CD4-positive, CD25-positive, alpha-beta regulatory T cell (primary cell): Measurements from ENCODE around the gene MAN2A1. TPM values are rescaled to one million over a fixed set of nuclear protein-coding genes. Genes with fewer than 3 reads are reported as not detected.
"Not testable (repeated sequence)": the region's sequence is repeated elsewhere in the genome, so short reads cannot be mapped to it uniquely, and the experiment has no call there.

Experiments used
- ATAC-seq, 2 donors: fragments of 150-1000 bp; cut with Tn5 transposase; one replicate each; pipeline ENCODE4 v1.10.0; 2021; ENCODE audit warnings: low read depth in 2 of 2, moderate number of reproducible peaks in 2 of 2, moderate library complexity in 1 of 2
- DNase-seq, 3 donors: peaks; one replicate each; pipeline versions ENCODE4 v3.0.0 to v3.0.0-alpha.2; 2012 to 2022; ENCODE audit warnings: mixed read lengths in 1 of 3
- H3K27ac ChIP-seq: one replicate; pipeline ENCODE4 v1.7.0; 2013; ENCODE audit warnings: mild to moderate bottlenecking, low read length; ENCODE audit not compliant: insufficient read depth, poor library complexity, severe bottlenecking
- H3K27me3 ChIP-seq: one replicate; pipeline ENCODE4 v1.7.0; 2013; ENCODE audit warnings: low read length; ENCODE audit not compliant: control insufficient read depth, insufficient read depth
- H3K36me3 ChIP-seq: one replicate; pipeline ENCODE4 v1.7.0; 2013; ENCODE audit warnings: mild to moderate bottlenecking, low read length, moderate library complexity; ENCODE audit not compliant: control insufficient read depth, insufficient read depth
- H3K4me1 ChIP-seq: 2 replicates; pipeline ENCODE4 v1.7.0; 2013; ENCODE audit warnings: mild to moderate bottlenecking, low read length; ENCODE audit not compliant: insufficient read depth, control insufficient read depth, poor library complexity, severe bottlenecking
- H3K4me3 ChIP-seq: one replicate; pipeline ENCODE4 v1.7.0; 2013; ENCODE audit warnings: low read depth, mild to moderate bottlenecking, low read length, moderate library complexity
- H3K9me3 ChIP-seq, 2 experiments: 1 replicate in 1 of 2; 2 replicates in 1 of 2; pipeline ENCODE4 v1.7.0; 2013; ENCODE audit warnings: low read length in 2 of 2, mild to moderate bottlenecking in 1 of 2, moderate library complexity in 1 of 2; ENCODE audit not compliant: control insufficient read depth in 2 of 2
- H3K27ac Mint-ChIP-seq, 3 donors: one replicate each; pipeline ENCODE4 v1.8.0; 2020 to 2022; ENCODE audit warnings: mild to moderate bottlenecking in 3 of 3, mixed read lengths in 3 of 3, moderate library complexity in 2 of 3
- H3K27me3 Mint-ChIP-seq: one replicate; pipeline ENCODE4 v1.8.0; 2022; ENCODE audit warnings: mild to moderate bottlenecking, mixed read lengths
- H3K36me3 Mint-ChIP-seq: one replicate; pipeline ENCODE4 v1.8.0; 2020; ENCODE audit warnings: mixed read lengths
- H3K4me1 Mint-ChIP-seq, 4 donors: one replicate each; pipeline ENCODE4 v1.8.0; 2020 to 2022; ENCODE audit warnings: mixed read lengths in 4 of 4, mild to moderate bottlenecking in 1 of 4
- H3K4me3 Mint-ChIP-seq, 4 donors: one replicate each; pipeline ENCODE4 v1.8.0; 2020 to 2022; ENCODE audit warnings: mild to moderate bottlenecking in 4 of 4, mixed read lengths in 4 of 4, moderate library complexity in 3 of 4
- H3K9me3 Mint-ChIP-seq, 7 donors: one replicate each; pipeline ENCODE4 v1.8.0; 2020 to 2022; ENCODE audit warnings: mixed read lengths in 7 of 7, mild to moderate bottlenecking in 3 of 7, moderate library complexity in 2 of 7
- polyA plus RNA-seq, 4 donors: library from polyadenylated mRNA; unstranded; fragments of 300-500 nt; fragmentation: Illumina TruSeq; gene quantifications; one replicate each; pipeline ENCODE4 v1.2.3, GENCODE V29; 2021
- total RNA-seq: library from RNA; stranded (reverse); gene quantifications from one replicate; pipeline ENCODE4 v1.2.3, GENCODE V29; 2022

The MAN2A1 gene
- total and polyA plus RNA-seq, 5 donors from 2014 or later = 20.7 to 71.5 (median 21.3) TPM

DNA sequence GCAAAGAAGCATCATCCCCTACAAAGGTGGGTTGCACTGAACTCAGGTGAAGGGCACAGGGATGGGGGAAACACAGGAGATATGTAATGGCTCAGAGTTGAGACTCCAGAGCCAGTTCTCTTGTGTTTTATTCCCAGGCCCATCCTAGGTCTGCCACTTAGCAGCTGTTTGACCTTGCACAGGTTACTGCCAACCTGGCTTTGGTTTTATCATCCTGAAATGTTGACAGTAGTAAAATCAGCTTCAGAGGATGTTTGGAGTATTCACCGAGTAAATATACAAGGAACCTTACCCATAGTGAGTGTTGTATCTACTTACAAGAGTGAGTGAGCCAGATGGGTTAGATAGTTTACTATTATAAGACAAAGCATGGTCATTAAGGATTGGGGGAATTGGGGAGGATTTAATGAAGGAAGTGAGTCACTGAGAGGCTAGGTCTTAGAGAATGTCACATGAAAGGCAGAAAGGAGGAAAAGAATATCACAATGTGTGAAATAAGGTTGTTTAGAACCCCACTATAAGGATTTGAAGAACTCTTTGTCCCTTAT lies 141.3 kb downstream of the MAN2A1 start:
- Mint-ChIP-seq H3K36me3 (peaks cover 57% of the 10 kb centered on the region), H3K27me3 (no peaks in the 10 kb centered on the region), H3K9me3 (peaks cover 0 to 3% (median 0%) of the 10 kb centered on the region in 7 donors), H3K4me3 (no peak overlapping the region), H3K4me1 (peaks cover 2 to 16% (median 13%) of the 10 kb centered on the region in 4 donors), H3K27ac (peak overlapping the region in 1 of 3 donors; percentile 60)
- Histone ChIP-seq H3K4me1 (no peaks in the 10 kb centered on the region), H3K9me3 (no peaks in the 10 kb centered on the region), H3K27me3 (no peaks in the 10 kb centered on the region), H3K4me3 (no peak overlapping the region), H3K36me3 (peaks cover 29% of the 10 kb centered on the region), H3K27ac (no peak overlapping the region)
- no peak for ATAC-seq
- no peak for DNase-seq

DNA sequence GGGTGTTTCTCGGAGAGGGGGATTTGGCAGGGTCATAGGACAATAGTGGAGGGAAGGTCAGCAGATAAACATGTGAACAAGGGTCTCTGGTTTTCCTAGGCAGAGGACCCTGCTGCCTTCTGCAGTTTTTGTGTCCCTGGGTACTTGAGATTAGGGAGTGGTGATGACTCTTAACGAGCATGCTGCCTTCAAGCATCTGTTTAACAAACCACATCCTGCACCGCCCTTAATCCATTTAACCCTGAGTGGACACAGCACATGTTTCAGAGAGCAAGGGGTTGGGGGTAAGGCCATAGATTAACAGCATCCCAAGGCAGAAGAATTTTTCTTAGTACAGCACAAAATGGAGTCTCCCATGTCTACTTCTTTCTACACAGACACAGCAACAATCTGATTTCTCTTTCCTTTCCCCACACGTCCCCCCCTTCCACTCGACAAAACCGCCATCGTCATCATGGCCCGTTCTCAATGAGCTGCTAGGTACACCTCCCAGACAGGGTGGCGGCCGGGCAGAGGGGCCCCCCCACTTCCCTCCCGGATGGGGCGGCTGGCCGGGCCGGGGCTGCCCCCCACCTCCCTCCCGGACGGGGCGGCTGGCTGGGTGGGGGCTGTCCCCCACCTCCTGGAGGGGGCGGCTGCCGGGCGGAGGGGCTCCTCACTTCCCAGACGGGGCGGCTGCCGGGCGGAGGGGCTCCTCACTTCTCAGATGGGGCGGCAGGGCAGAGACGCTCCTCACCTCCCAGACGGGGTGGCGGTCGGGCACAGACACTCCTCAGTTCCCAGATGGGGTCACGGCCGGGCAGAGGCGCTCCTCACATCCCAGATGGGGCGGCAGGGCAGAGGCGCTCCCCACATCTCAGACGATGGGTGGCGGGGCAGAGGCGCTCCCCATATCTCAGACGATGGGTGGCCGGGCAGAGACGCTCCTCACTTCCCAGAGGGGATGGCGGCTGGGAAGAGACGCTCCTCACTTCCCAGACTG lies 142.8 kb downstream of the MAN2A1 start:
- H3K36me3 Mint-ChIP-seq = peaks cover 51% of the 10 kb centered on the region
- H3K4me3 Mint-ChIP-seq, DNase-seq, H3K4me1 ChIP-seq, H3K27me3 Mint-ChIP-seq, H3K9me3 Mint-ChIP-seq, H3K4me3 ChIP-seq, ATAC-seq, H3K27me3 ChIP-seq, H3K27ac Mint-ChIP-seq, H3K27ac ChIP-seq, H3K9me3 ChIP-seq: not testable (repeated sequence)
- peaks cover 29% of the 10 kb centered on the region for H3K36me3 ChIP-seq
- H3K4me1 Mint-ChIP-seq = peaks cover 2 to 16% (median 14%) of the 10 kb centered on the region in 4 donors

DNA sequence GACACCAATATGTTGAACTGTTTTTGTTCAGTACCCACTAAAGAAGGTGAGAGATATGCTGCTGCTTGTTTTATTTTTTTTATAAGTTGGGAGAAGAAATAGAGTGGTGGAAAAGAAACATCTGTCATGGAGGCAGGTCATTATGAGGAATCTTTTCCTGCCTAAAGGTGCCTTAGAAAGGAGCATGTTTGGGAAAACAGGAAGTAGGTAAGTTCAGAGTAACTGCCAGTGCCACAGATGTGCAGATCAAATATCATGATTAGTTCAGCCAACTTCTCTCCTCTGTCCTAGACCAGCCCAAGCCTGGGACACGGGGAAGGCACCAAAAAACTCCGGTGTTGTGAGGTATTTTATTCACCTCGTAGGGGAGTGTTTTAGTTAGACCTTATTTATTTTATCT lies 144.2 kb downstream of the MAN2A1 start:
- H3K27me3 ChIP-seq = no peaks in the 10 kb centered on the region
- H3K9me3 Mint-ChIP-seq = peaks cover 0 to 3% (median 0%) of the 10 kb centered on the region in 7 donors
- no peak for DNase-seq
- H3K4me1 ChIP-seq = no peaks in the 10 kb centered on the region
- H3K36me3 ChIP-seq = peaks cover 20% of the 10 kb centered on the region
- H3K36me3 Mint-ChIP-seq = peaks cover 48% of the 10 kb centered on the region
- no peaks in the 10 kb centered on the region for H3K9me3 ChIP-seq
- H3K4me3 ChIP-seq = no peak overlapping the region
- H3K4me1 Mint-ChIP-seq = peaks cover 2 to 24% (median 16%) of the 10 kb centered on the region in 4 donors
- H3K27me3 Mint-ChIP-seq = no peaks in the 10 kb centered on the region
- no peak for ATAC-seq
- no peak overlapping the region for H3K27ac ChIP-seq
- H3K27ac Mint-ChIP-seq = peak overlapping the region in 2 of 3 donors; percentile 38 to 48
- H3K4me3 Mint-ChIP-seq = no peak overlapping the region

GRCh38 chr5:109836280-109836679 lies 146.6 kb downstream of the MAN2A1 start:
- Histone ChIP-seq H3K9me3 (no peaks in the 10 kb centered on the region), H3K27ac (no peak overlapping the region), H3K27me3 (no peaks in the 10 kb centered on the region), H3K36me3 (peaks cover 26% of the 10 kb centered on the region), H3K4me3 (no peak overlapping the region), H3K4me1 (no peaks in the 10 kb centered on the region)
- H3K36me3 Mint-ChIP-seq = peaks cover 48% of the 10 kb centered on the region
- ATAC-seq = no peak
- DNase-seq = no peak
- H3K4me3 Mint-ChIP-seq = no peak overlapping the region
- H3K9me3 Mint-ChIP-seq = no peaks in the 10 kb centered on the region
- H3K27ac Mint-ChIP-seq = no peak overlapping the region
- H3K4me1 Mint-ChIP-seq = peaks cover 0 to 28% (median 8%) of the 10 kb centered on the region in 4 donors
- H3K27me3 Mint-ChIP-seq = no peaks in the 10 kb centered on the region

DNA sequence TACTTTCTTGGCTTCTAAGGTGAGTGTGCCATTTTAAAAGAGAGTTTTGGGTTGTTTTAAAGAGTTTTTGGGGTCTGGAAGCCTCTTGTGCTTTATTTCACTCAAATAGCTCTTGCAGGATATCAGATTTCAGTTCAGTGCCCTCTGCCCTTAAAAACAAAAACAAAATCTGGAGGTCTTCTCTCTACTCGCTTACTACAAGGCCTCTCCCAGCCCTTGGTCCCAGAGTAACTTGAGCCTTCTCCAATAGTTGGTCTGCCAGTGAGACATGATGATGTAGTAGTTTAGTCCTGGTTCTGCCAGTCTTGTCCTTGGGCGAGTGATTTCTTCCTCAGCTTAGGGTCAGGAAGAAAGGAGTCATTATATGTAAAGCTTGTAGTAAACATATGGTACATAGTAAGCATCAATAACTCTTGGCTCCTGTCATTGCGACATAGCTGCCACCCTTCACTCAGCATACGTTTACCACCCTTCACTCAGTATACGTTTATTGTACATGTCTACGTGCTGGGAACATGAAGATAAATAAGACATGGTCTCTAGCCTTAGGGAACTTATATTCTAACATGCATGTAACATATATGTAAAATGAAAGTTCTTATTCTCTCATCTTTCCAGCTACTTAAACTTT lies 147.6 kb downstream of the MAN2A1 start:
- Mint-ChIP-seq H3K36me3 (peaks cover 55% of the 10 kb centered on the region), H3K4me3 (no peak overlapping the region), H3K9me3 (no peaks in the 10 kb centered on the region), H3K4me1 (peaks cover 0 to 34% (median 6%) of the 10 kb centered on the region in 4 donors), H3K27ac (no peak overlapping the region), H3K27me3 (no peaks in the 10 kb centered on the region)
- peaks cover 26% of the 10 kb centered on the region for H3K36me3 ChIP-seq
- H3K4me3 ChIP-seq = no peak overlapping the region
- H3K27ac ChIP-seq = no peak overlapping the region
- H3K4me1 ChIP-seq = no peaks in the 10 kb centered on the region
- DNase-seq (no peak), ATAC-seq (no peak)
- no peaks in the 10 kb centered on the region for H3K9me3 ChIP-seq
- H3K27me3 ChIP-seq = no peaks in the 10 kb centered on the region

DNA sequence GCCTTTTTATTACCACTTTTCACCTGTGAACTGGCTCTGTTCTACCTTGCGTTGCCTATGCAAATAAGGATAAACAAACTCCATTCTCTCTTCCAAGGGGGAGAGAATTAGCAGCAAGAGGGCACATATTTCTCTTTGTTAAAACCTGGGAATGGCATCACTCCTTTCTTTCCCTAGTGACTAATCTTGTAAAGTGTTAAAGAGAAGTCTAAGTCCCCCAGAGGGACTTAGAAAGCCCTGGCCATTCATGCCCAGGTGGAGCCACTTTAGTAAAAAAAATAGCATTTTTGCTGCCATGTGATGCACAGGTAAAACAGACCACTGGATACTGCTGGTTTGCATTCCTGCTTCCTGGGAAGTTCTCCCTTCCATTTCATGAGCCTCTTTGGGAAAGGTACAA lies 148.4 kb downstream of the MAN2A1 start:
- Histone ChIP-seq H3K4me3 (no peak overlapping the region), H3K36me3 (peaks cover 30% of the 10 kb centered on the region), H3K27ac (no peak overlapping the region), H3K9me3 (no peaks in the 10 kb centered on the region), H3K27me3 (no peaks in the 10 kb centered on the region), H3K4me1 (no peaks in the 10 kb centered on the region)
- Mint-ChIP-seq H3K4me1 (peaks cover 0 to 35% (median 6%) of the 10 kb centered on the region in 4 donors), H3K27ac (no peak overlapping the region), H3K9me3 (no peaks in the 10 kb centered on the region), H3K36me3 (peaks cover 59% of the 10 kb centered on the region), H3K4me3 (no peak overlapping the region), H3K27me3 (no peaks in the 10 kb centered on the region)
- ATAC-seq (no peak), DNase-seq (no peak)

GRCh38 chr5:109844148-109844547 lies 154.4 kb downstream of the MAN2A1 start:
- Mint-ChIP-seq H3K9me3 (peaks cover 0 to 3% (median 0%) of the 10 kb centered on the region in 7 donors), H3K27me3 (no peaks in the 10 kb centered on the region), H3K4me1 (peaks cover 22 to 36% (median 27%) of the 10 kb centered on the region in 4 donors), H3K36me3 (peaks cover 78% of the 10 kb centered on the region), H3K27ac (no peak overlapping the region), H3K4me3 (no peak overlapping the region)
- no peak overlapping the region for H3K27ac ChIP-seq
- no peak for ATAC-seq
- H3K36me3 ChIP-seq = peaks cover 62% of the 10 kb centered on the region
- no peaks in the 10 kb centered on the region for H3K27me3 ChIP-seq
- H3K4me3 ChIP-seq = no peak overlapping the region
- H3K9me3 ChIP-seq = no peaks in the 10 kb centered on the region
- DNase-seq = no peak
- H3K4me1 ChIP-seq = peaks cover 18% of the 10 kb centered on the region
